Parathyroid adenoma (tissue), 2 donors: ENCODE results near the gene PAXX.

Source experiments
- H2AFZ ChIP-seq: fragments of 300-600 bp; sonication (generic); one replicate; pipeline ENCODE4 v1.7.0; 2017; ENCODE audit warnings: antibody characterized with exemption, mild to moderate bottlenecking
- H3K27ac ChIP-seq: fragments of 300-600 bp; sonication (generic); one replicate; pipeline ENCODE4 v1.7.0; 2017
- H3K27me3 ChIP-seq: fragments of 300-600 bp; sonication (generic); one replicate; pipeline ENCODE4 v1.7.0; 2017; ENCODE audit warnings: low read length; ENCODE audit not compliant: control insufficient read depth, insufficient read depth
- H3K36me3 ChIP-seq: fragments of 300-600 bp; sonication (generic); one replicate; pipeline ENCODE4 v1.7.0; 2017; ENCODE audit warnings: low read length; ENCODE audit not compliant: control insufficient read depth, insufficient read depth
- H3K4me1 ChIP-seq: fragments of 300-600 bp; sonication (generic); one replicate; pipeline ENCODE4 v1.7.0; 2017; ENCODE audit warnings: control low read depth
- H3K4me2 ChIP-seq: fragments of 300-600 bp; sonication (generic); one replicate; pipeline ENCODE4 v1.7.0; 2017; ENCODE audit warnings: low read length
- H3K4me3 ChIP-seq: fragments of 300-600 bp; sonication (generic); one replicate; pipeline ENCODE4 v1.7.0; 2017; ENCODE audit warnings: low read depth, low read length
- H3K79me2 ChIP-seq: fragments of 300-600 bp; sonication (generic); one replicate; pipeline ENCODE4 v1.7.0; 2017; ENCODE audit warnings: control low read depth
- H3K9ac ChIP-seq: fragments of 300-600 bp; sonication (generic); one replicate; pipeline ENCODE4 v1.7.0; 2017; ENCODE audit warnings: mild to moderate bottlenecking
- H3K9me3 ChIP-seq: fragments of 300-600 bp; sonication (generic); one replicate; pipeline ENCODE4 v1.7.0; 2017; ENCODE audit warnings: low read length; ENCODE audit not compliant: control insufficient read depth
- CTCF ChIP-seq: fragments of 300-600 bp; sonication (generic); IDR thresholded peaks from one replicate; pipeline ENCODE4 v1.7.0; 2017; ENCODE audit warnings: antibody characterized with exemption, mild to moderate bottlenecking
- donor health status: primary hyperparathyroidism.

PAXX gene

DNA sequence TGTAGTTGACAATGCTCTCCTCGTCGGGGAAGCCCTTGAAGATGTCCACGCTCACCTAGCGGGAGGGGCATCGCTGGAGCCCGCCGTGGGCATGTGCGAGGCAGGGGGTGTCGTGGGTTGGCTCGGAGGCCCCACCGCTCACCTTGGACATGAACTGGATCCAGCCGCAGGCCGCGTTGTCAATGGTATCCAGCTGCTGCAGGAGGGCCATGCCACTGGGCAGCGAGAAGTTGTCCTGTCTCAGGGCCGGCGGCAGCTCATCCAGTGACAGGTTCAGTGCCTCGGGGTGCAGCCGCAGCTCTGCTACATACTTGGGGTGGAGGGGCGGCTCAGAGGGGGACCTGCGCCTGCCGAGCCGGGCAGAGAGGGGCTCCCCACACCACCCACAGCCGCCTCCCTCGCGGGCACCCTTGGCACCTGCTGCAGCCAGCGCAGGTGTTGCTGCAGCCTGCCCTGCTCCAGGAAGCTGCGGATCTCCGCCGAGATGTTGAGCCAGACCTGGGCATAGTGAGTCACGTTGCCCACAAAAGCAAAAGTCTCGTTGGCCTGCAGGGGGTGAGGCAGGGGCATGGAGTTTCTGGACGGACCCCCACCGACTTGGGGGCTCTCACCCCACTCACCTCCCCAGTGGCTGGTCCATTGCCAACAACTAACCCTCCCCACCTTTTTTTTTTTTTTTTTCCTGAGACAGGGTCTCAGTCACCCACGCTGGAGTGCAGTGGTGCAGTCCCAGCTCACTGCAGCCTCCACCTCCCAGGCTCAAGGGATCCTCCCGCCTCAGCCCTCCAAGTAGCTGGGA is 26.7 kb downstream of the PAXX start:
- Histone ChIP-seq H3K4me3 (no peak overlapping the region), H2AFZ (no peak overlapping the region), H3K9me3 (no peaks in the 10 kb centered on the region), H3K36me3 (no peaks in the 10 kb centered on the region), H3K4me2 (no peak overlapping the region), H3K4me1 (no peaks in the 10 kb centered on the region), H3K27me3 (no peaks in the 10 kb centered on the region), H3K79me2 (no peaks in the 10 kb centered on the region), H3K9ac (no peak overlapping the region), H3K27ac (no peak overlapping the region)
- no peak for TF ChIP-seq CTCF

DNA sequence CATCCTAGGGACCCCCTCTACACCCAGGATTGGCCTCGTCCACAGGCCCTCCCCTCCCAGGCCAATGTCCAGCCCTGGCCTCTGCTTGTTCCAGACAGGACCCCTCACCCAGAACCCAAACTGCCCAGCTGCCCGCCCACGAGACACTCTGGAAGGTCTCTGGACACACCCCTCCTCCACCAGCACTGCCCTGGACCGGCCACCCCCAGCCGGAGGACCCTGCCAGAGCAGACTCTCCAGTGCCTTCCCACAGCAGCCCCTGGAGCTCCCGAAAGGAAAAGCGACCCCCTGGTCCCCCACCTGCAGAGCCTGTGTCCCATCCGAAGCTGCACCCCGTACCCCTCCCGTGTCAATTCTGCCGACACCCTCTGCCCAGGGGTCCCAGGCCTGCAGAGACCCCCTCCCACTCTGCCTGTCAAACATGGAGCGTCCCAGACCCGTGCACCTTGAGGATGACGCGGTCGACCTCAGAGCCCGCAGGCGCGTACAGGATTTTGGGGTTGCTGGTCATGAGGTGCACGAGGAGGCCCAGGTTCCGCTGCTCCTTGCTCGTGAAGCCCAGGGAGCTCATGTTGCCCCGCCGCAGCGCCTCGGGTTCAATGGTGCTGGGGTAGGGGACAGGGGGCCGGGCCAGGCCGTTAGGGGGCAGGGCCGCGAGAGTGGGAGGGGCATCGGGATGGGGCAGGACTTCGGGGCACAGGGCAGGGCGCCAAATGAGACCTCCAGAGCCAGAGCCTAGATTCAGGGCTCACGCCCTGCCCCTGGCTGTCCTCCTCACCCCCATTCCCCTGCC is 27.9 kb downstream of the PAXX start:
- no peak overlapping the region for H3K4me2 ChIP-seq
- H3K9ac ChIP-seq, result no peak overlapping the region
- no peaks in the 10 kb centered on the region for H3K36me3 ChIP-seq
- H3K79me2 ChIP-seq, result no peaks in the 10 kb centered on the region
- H3K4me3 ChIP-seq, result no peak overlapping the region
- no peaks in the 10 kb centered on the region for H3K27me3 ChIP-seq
- H3K9me3 ChIP-seq, result no peaks in the 10 kb centered on the region
- no peaks in the 10 kb centered on the region for H3K4me1 ChIP-seq
- no peak overlapping the region for H3K27ac ChIP-seq
- no peak for TF ChIP-seq CTCF
- H2AFZ ChIP-seq, result no peak overlapping the region

DNA sequence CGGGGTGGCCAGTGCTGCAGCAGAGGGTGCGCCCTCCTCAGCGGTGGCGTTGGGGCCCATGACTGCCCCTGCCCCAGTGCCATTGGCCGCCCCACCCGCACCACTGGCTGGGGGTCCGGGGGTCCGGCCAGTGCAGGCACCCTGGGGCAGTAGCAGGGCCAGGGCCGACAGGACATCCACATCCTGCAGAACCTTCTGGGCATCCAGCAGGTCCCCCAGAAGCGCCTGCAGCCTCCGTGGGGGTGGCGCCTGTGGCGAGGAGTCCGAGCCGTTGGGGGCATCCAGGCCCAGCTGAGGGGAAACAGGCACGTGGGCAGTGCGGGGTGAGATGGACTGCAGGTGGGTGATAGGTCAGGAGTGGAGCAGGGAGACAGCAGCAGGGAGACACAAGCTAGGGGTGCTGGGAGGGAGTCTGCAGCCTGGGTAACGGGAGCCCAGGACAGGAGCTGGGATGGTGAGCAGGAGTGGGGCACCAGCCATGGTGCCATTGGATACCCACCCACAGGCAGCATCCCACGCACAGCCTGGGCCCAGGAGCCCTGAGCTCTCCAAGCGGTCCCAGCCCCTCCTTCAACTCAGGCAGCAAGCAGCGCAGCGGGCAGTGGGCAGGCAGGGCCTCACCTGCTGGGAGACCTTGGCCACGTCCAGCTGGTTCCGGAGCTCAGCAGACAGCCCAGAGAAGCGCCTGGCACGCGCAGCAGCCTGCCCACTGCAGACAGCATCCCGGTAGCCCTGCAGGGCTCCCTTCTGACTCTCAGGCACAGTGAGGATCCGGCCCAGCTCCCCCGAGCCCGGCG is 28.7 kb downstream of the PAXX start:
- H3K4me2 ChIP-seq, result no peak overlapping the region
- no peak overlapping the region for H2AFZ ChIP-seq
- no peaks in the 10 kb centered on the region for H3K36me3 ChIP-seq
- H3K4me3 ChIP-seq, result no peak overlapping the region
- TF ChIP-seq CTCF, result no peak
- no peaks in the 10 kb centered on the region for H3K79me2 ChIP-seq
- no peak overlapping the region for H3K9ac ChIP-seq
- H3K9me3 ChIP-seq, result no peaks in the 10 kb centered on the region
- H3K4me1 ChIP-seq, result peaks cover 1% of the 10 kb centered on the region
- no peak overlapping the region for H3K27ac ChIP-seq
- no peaks in the 10 kb centered on the region for H3K27me3 ChIP-seq

DNA sequence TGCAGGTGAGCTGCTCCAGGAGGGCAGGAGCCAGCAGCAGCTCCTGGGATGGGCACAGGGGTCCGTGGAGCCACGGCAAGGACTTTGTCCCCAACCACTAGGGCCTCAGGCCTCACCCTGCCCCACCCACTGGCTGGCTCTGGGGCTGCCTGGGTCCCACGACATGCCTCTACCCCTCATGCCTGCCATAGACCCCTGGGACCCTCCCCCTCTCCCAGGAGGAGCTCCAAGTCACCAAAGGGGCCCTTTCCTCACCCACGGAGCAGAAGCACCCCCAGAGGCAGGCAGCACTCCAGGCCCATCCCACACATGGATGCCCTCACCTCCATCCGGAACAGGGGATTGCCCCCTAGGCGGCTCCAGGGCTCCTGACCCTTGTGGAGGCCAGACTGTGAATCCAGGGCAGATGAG is 29.4 kb downstream of the PAXX start:
- Histone ChIP-seq H3K4me3 (no peak overlapping the region), H3K27me3 (no peaks in the 10 kb centered on the region), H3K4me2 (no peak overlapping the region), H3K27ac (no peak overlapping the region), H3K79me2 (no peaks in the 10 kb centered on the region), H3K9me3 (no peaks in the 10 kb centered on the region), H3K9ac (no peak overlapping the region), H3K36me3 (no peaks in the 10 kb centered on the region), H3K4me1 (peaks cover 4% of the 10 kb centered on the region), H2AFZ (no peak overlapping the region)
- TF ChIP-seq CTCF, result no peak
